Endodermal cell (in vitro differentiated cells): ENCODE results near the gene EGFLAM. TPM values are rescaled to one million over a fixed set of nuclear protein-coding genes. Genes with fewer than 3 reads are reported as not detected.

ENCODE experiments used
- DNase-seq: peaks from one replicate; pipeline ENCODE4 v3.0.0-alpha.2; 2017
- H3K27ac ChIP-seq: 2 replicates; pipeline ENCODE4 v1.5.1; 2013; ENCODE audit warnings: mild to moderate bottlenecking, low read depth, low read length, moderate library complexity
- H3K27me3 ChIP-seq: 2 replicates; pipeline ENCODE4 v1.6.1; 2013; ENCODE audit warnings: mild to moderate bottlenecking, low read length, moderate library complexity; ENCODE audit not compliant: insufficient read depth, control insufficient read depth, poor library complexity, severe bottlenecking
- H3K36me3 ChIP-seq: 2 replicates; pipeline ENCODE4 v1.7.0; 2013; ENCODE audit warnings: mild to moderate bottlenecking, low read length, moderate library complexity; ENCODE audit not compliant: control insufficient read depth, insufficient read depth
- H3K4me1 ChIP-seq: one replicate; pipeline ENCODE4 v1.7.0; 2013; ENCODE audit warnings: low read length; ENCODE audit not compliant: control insufficient read depth, insufficient read depth
- H3K4me3 ChIP-seq: 2 replicates; pipeline ENCODE4 v1.5.1; 2013; ENCODE audit warnings: mild to moderate bottlenecking, low read length, moderate library complexity
- H3K9ac ChIP-seq: 2 replicates; pipeline ENCODE4 v1.6.1; 2013; ENCODE audit warnings: mild to moderate bottlenecking, low read length, moderate library complexity; ENCODE audit not compliant: poor library complexity, severe bottlenecking; ENCODE audit errors: extremely low read depth
- H3K9me3 ChIP-seq: 2 replicates; pipeline ENCODE4 v1.6.1; 2013; ENCODE audit warnings: mild to moderate bottlenecking, low read length, moderate library complexity; ENCODE audit not compliant: control insufficient read depth
- H3K27ac Mint-ChIP-seq: 2 replicates; pipeline ENCODE4 v1.8.0; 2020; ENCODE audit warnings: mixed read lengths
- H3K27me3 Mint-ChIP-seq: 2 replicates; pipeline ENCODE4 v1.8.0; 2021; ENCODE audit warnings: mild to moderate bottlenecking, mixed read lengths; ENCODE audit not compliant: insufficient read depth
- H3K36me3 Mint-ChIP-seq: 2 replicates; pipeline ENCODE4 v1.8.0; 2020; ENCODE audit warnings: low read depth, mixed read lengths
- H3K4me1 Mint-ChIP-seq: 2 replicates; pipeline ENCODE4 v1.8.0; 2020; ENCODE audit warnings: mixed read lengths
- H3K4me3 Mint-ChIP-seq: 2 replicates; pipeline ENCODE4 v1.8.0; 2020; ENCODE audit warnings: mild to moderate bottlenecking, moderate library complexity, mixed read lengths
- H3K9me3 Mint-ChIP-seq: 2 replicates; pipeline ENCODE4 v1.8.0; 2020; ENCODE audit warnings: mild to moderate bottlenecking, mixed read lengths
- CTCF ChIP-seq: fragments of 200-600 bp; sonication (generic); conservative IDR thresholded peaks from 2 replicates; pipeline ENCODE4 v1.5.0; 2021; ENCODE audit warnings: antibody characterized with exemption, mild to moderate bottlenecking
- WGBS, 2 experiments: methylation state at CpG; one replicate each; pipeline versions ENCODE4 v1.1.5 to v1.1.7; 2013; ENCODE audit warnings: missing lambda C conversion rate in 2 of 2, mixed read lengths in 1 of 2; ENCODE audit not compliant: insufficient coverage in 1 of 2, insufficient read length in 1 of 2; 5-methylcytosine and 5-hydroxymethylcytosine counted together
- total RNA-seq, 2 donors: library from RNA; stranded (reverse); fragmentation: NEBNext Ultra II Directional in 1 of 2; extraction: Animal tissue kit (Norgen Biotek cat#: 25700) in 1 of 2; gene quantifications; 2 replicates in 1 of 2; 3 replicates in 1 of 2; pipeline ENCODE4 v1.2.1, GENCODE V29; 2021

EGFLAM gene
- total RNA-seq, 2 donors from 2014 or later = 4.4 to 8.8 TPM

DNA sequence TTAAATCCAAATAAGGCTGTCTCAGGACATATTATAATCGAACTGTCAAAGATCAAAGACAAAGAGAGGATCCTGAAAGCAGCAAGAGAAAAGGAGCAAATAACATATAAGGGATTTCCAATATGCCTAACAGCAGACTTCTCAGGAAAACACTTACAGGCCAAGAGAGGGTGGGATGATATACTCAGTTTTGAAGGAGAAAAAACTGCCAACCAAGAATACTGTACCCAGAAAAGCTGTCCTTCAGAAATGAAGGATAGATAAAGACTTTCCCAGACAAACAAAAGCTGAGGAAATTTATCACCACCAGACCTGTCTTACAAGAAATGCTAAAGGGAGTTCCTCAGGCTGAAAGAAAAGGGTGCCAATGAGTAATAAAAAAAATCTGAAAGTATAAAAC, 16.0 kb downstream of the EGFLAM start:
- no peaks in the 10 kb centered on the region for H3K27me3 ChIP-seq
- H3K4me3 Mint-ChIP-seq = no peak overlapping the region
- H3K9ac ChIP-seq = no peak overlapping the region
- no peak for DNase-seq
- no peaks in the 10 kb centered on the region for H3K4me1 ChIP-seq
- H3K27ac Mint-ChIP-seq = no peak overlapping the region
- peaks cover 46% of the 10 kb centered on the region for H3K36me3 ChIP-seq
- H3K4me1 Mint-ChIP-seq = no peaks in the 10 kb centered on the region
- WGBS, 2 experiments = 100% methylated on average over 1 of the region's 1 CpG
- TF ChIP-seq CTCF = no peak
- H3K9me3 ChIP-seq = peaks cover 35% of the 10 kb centered on the region
- H3K27me3 Mint-ChIP-seq = peaks cover 6% of the 10 kb centered on the region
- peaks cover 37% of the 10 kb centered on the region for H3K9me3 Mint-ChIP-seq
- no peak overlapping the region for H3K27ac ChIP-seq
- H3K4me3 ChIP-seq = no peak overlapping the region
- H3K36me3 Mint-ChIP-seq = peaks cover 65% of the 10 kb centered on the region

DNA sequence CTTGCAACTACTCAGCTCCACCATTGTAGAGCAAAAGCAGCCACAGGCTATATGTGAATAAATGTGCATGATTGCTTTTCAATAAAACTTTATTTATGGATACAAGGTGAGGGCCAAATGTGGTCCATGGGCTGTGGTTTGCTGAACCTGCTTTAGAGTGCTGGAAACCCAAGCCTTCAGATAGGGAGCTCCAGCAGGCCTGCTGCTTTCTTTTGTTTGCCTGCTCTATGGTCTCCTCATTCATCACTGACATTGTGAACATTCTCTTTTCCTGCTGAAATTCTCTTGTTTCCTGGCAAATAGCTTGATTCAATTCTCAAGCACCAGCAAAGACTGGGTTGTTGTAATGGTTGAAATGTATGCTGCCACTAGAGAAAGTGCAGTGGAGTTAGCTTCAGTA, 26.0 kb downstream of the EGFLAM start:
- no peak for TF ChIP-seq CTCF

DNA sequence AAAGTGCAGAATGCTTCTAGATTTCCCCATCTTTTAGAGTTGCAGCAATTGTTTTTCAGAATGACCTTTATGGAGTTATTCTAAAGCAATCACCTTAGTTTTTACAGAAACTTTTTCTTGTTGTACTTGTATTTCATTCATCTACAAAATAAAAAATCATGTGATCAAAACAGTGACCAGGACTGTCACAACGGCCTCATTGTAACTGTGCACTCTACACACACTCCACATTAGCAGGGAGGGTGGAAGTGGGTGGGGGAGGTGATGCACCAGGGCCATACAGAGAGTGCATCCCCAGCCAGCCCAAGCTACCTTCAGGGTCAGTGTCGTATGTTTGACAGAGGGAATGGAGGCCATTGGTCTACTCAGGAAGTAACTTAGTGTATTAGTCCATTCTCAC, 26.9 kb downstream of the EGFLAM start:
- peaks cover 61% of the 10 kb centered on the region for H3K36me3 Mint-ChIP-seq
- no peaks in the 10 kb centered on the region for H3K9me3 Mint-ChIP-seq
- Histone ChIP-seq H3K9ac (no peak overlapping the region), H3K4me3 (no peak overlapping the region), H3K4me1 (peaks cover 17% of the 10 kb centered on the region), H3K27me3 (no peaks in the 10 kb centered on the region), H3K9me3 (no peaks in the 10 kb centered on the region), H3K36me3 (peaks cover 60% of the 10 kb centered on the region), H3K27ac (no peak overlapping the region)
- no peak for DNase-seq
- H3K27me3 Mint-ChIP-seq = no peaks in the 10 kb centered on the region
- no peak overlapping the region for H3K27ac Mint-ChIP-seq
- no peak overlapping the region for H3K4me3 Mint-ChIP-seq
- 93% methylated on average over 2 of the region's 2 CpGs; no CpG with 5 or more reads in 1 of the 2 experiments for WGBS, 2 experiments
- TF ChIP-seq CTCF = no peak
- H3K4me1 Mint-ChIP-seq = peaks cover 14% of the 10 kb centered on the region

More for the DNA sequence above, 26.0 kb downstream of the EGFLAM start:
- peaks cover 14% of the 10 kb centered on the region for H3K4me1 Mint-ChIP-seq
- Histone ChIP-seq H3K4me1 (peaks cover 17% of the 10 kb centered on the region), H3K27ac (no peak overlapping the region), H3K27me3 (no peaks in the 10 kb centered on the region), H3K9me3 (no peaks in the 10 kb centered on the region), H3K36me3 (peaks cover 60% of the 10 kb centered on the region), H3K4me3 (no peak overlapping the region), H3K9ac (no peak overlapping the region)
- no peak overlapping the region for H3K27ac Mint-ChIP-seq
- no peak overlapping the region for H3K4me3 Mint-ChIP-seq
- H3K9me3 Mint-ChIP-seq = no peaks in the 10 kb centered on the region
- no peaks in the 10 kb centered on the region for H3K27me3 Mint-ChIP-seq
- no peak for DNase-seq
- peaks cover 55% of the 10 kb centered on the region for H3K36me3 Mint-ChIP-seq
